ENCODE measurements around the gene MS4A4A. TPM values are rescaled to one million over a fixed set of nuclear protein-coding genes. Genes with fewer than 3 reads are reported as not detected.

Gene MS4A4A
- total RNA-seq, 4 donors from 2014 or later: 12.3 to 64.6 (median 19.3) TPM

DNA sequence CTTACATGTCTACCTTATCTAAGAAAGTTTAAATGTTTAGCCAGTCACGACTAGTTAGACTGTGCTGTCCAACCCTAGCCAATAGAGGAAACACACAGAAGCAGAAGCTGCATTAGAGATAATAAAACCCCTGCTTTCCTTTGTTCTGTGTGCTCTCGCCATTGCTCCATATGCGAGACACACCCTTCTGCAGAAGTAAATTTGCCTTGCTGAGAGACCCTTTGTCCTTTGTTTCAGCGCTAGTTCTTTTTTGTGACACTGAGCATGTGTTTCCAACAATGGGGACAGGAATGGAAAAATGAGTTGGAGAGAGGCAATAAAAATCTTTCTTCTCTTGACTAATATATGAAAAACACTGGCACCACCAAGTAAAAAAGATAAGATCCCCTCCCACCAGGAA lies 19.5 kb upstream of the MS4A4A start:
- WGBS: 86% methylated on average over 4 of the region's 4 CpGs
- no peaks in the 10 kb centered on the region for H3K9me3 ChIP-seq
- intact Hi-C loops (cut with DNase I): no loop called here
- no peak overlapping the region for H3K27ac ChIP-seq (replicated peaks in 1 of 4)
- TF ChIP-seq POLR2AphosphoS5 (IDR thresholded peaks at IDR 0.05) (no peak), POLR2A (IDR thresholded peaks at IDR 0.05; ENCODE audit: low read depth) (no peak), CTCF (IDR thresholded peaks at IDR 0.05) (no peak), EP300 (IDR thresholded peaks at IDR 0.05) (no peak)
- no peak overlapping the region for H3K4me3 ChIP-seq
- H3K36me3 ChIP-seq: no peaks in the 10 kb centered on the region
- no peaks in the 10 kb centered on the region for H3K4me1 ChIP-seq
- no peak for DNase-seq (ENCODE audit: extremely low spot score)
- H3K27me3 ChIP-seq: no peaks in the 10 kb centered on the region

DNA sequence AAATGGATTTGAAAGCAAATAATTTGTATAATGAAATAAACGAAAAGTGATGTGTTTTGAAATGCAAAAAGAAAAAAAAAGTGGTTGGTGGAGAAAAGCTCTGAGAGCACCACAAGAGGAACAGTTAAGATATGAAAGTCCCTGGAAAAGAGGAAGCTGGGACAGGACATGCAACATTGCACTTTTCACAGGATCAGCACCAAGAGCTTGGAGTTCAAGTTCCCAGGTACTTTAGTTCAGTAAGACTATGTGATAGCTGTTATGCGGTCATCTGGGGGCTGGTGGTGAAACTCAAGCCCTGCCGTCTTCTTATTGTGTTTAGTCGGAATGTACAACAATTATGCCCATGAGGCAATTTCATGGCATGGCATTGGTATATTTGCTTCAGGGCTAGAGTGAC lies 17.1 kb upstream of the MS4A4A start:
- Histone ChIP-seq H3K4me1 (no peaks in the 10 kb centered on the region), H3K27me3 (no peaks in the 10 kb centered on the region), H3K36me3 (no peaks in the 10 kb centered on the region), H3K27ac (replicated peaks in 1 of 4) (no peak overlapping the region), H3K4me3 (no peak overlapping the region), H3K9me3 (no peaks in the 10 kb centered on the region)
- no peak for TF ChIP-seq EP300 (IDR thresholded peaks at IDR 0.05)
- WGBS: 74% methylated on average over 4 of the region's 4 CpGs
- intact Hi-C loops (cut with DNase I): no loop called here
- no peak for DNase-seq (ENCODE audit: extremely low spot score)

- no peak for DNase-seq (ENCODE audit: extremely low spot score)
Measured at GRCh38 chr11:60264644-60265043, 15.8 kb upstream of the MS4A4A start.

GRCh38 chr11:60265373-60266214 lies 14.9 kb upstream of the MS4A4A start:
- DNase-seq (ENCODE audit: extremely low spot score): no peak
- H3K4me3 ChIP-seq: no peak overlapping the region
- H3K27ac ChIP-seq (replicated peaks in 1 of 4): no peak overlapping the region
- TF ChIP-seq POLR2A (IDR thresholded peaks at IDR 0.05; ENCODE audit: low read depth) (no peak), CTCF (IDR thresholded peaks at IDR 0.05) (peak; percentile 51 to 66 (median 60)), EP300 (IDR thresholded peaks at IDR 0.05) (no peak), POLR2AphosphoS5 (IDR thresholded peaks at IDR 0.05) (no peak)
- intact Hi-C loops (cut with DNase I): no loop called here
- H3K36me3 ChIP-seq: no peaks in the 10 kb centered on the region
- 25% methylated on average over 4 of the region's 4 CpGs for WGBS
- peaks cover 0 to 8% (median 5%) of the 10 kb centered on the region in 4 donors for H3K9me3 ChIP-seq
- no peaks in the 10 kb centered on the region for H3K4me1 ChIP-seq
- H3K27me3 ChIP-seq: no peaks in the 10 kb centered on the region

More at GRCh38 chr11:60264644-60265043, 15.8 kb upstream of the MS4A4A start:
- TF ChIP-seq CTCF (IDR thresholded peaks at IDR 0.05) (no peak), EP300 (IDR thresholded peaks at IDR 0.05) (no peak), POLR2A (IDR thresholded peaks at IDR 0.05; ENCODE audit: low read depth) (no peak), POLR2AphosphoS5 (IDR thresholded peaks at IDR 0.05) (no peak)
- Histone ChIP-seq H3K27me3 (no peaks in the 10 kb centered on the region), H3K36me3 (no peaks in the 10 kb centered on the region), H3K9me3 (no peaks in the 10 kb centered on the region), H3K4me1 (no peaks in the 10 kb centered on the region), H3K4me3 (no peak overlapping the region), H3K27ac (replicated peaks in 1 of 4) (no peak overlapping the region)
- 79% methylated on average over 5 of the region's 5 CpGs for WGBS
- intact Hi-C loops (cut with DNase I): no loop called here

GRCh38 chr11:60274416-60274815 lies 6.0 kb upstream of the MS4A4A start:
- Histone ChIP-seq H3K4me3 (no peak overlapping the region), H3K27me3 (no peaks in the 10 kb centered on the region), H3K4me1 (no peaks in the 10 kb centered on the region), H3K27ac (replicated peaks in 1 of 4) (no peak overlapping the region), H3K36me3 (no peaks in the 10 kb centered on the region), H3K9me3 (peaks cover 0 to 8% (median 7%) of the 10 kb centered on the region in 4 donors)
- TF ChIP-seq EP300 (IDR thresholded peaks at IDR 0.05): no peak
- DNase-seq (ENCODE audit: extremely low spot score): no peak
- intact Hi-C loops (cut with DNase I): no loop called here

Data from esophagus muscularis mucosa (tissue), 4 donors.